ENCODE data around the gene BMP10. TPM values are rescaled to one million over a fixed set of nuclear protein-coding genes. Genes with fewer than 3 reads are reported as not detected.

The BMP10 gene
- total and polyA plus RNA-seq, 2 of the 13 experiments (the other 11 are each of a cell fraction or from before 2014, with no cell fraction given): not detected

DNA sequence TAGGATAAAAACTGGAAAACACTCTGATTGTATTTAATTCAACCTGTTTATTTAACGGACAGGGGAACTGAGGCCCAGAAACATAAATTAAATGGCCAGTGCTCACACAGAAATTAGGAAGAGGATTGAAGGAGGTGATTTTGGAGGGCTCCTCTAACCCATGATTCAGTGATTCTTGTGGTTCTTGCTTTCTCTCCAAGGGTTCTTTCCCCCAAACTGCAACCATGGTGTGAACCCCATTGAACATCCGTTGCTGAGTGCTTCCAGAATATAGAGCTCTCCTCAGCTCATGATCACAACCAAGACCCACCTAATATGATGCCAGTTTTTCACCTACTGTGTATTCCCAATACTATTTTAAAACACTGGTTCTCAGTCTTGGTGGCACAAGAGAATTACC lies 41.4 kb downstream of the BMP10 start:
- no peaks in the 10 kb centered on the region for H4K20me1 ChIP-seq (ENCODE audit: insufficient read depth, low read length)
- H3K27ac ChIP-seq (ENCODE audit: extremely low read length, insufficient read depth, low read length): no peak overlapping the region
- no peak overlapping the region for H3K9ac ChIP-seq (ENCODE audit: insufficient read depth, low read depth, low read length)
- CTCF ChIA-PET (ENCODE audit: low intra/inter-chr PET ratio, low total read pairs): no interaction called here
- in situ Hi-C loops (cut with HindIII; ENCODE audit: extremely low pct_ligation_motif_present, low pct_unique_long_range_greater_than_20kb): no loop called here
- H2AFZ ChIP-seq (ENCODE audit: low read length): no peak overlapping the region
- DNase-seq (ENCODE audit: low spot score) (no peak), ATAC-seq (no peak), FAIRE-seq (no peak)
- TF ChIP-seq ZNF790 (CRISPR knock-in tag; IDR thresholded peaks at IDR 0.05; ENCODE audit: borderline replicate concordance): no peak
- no peak for TF ChIP-seq SP5 (CRISPR knock-in tag; IDR thresholded peaks at IDR 0.05; ENCODE audit: borderline replicate concordance, low read depth)
- TF ChIP-seq, protein P1, sequence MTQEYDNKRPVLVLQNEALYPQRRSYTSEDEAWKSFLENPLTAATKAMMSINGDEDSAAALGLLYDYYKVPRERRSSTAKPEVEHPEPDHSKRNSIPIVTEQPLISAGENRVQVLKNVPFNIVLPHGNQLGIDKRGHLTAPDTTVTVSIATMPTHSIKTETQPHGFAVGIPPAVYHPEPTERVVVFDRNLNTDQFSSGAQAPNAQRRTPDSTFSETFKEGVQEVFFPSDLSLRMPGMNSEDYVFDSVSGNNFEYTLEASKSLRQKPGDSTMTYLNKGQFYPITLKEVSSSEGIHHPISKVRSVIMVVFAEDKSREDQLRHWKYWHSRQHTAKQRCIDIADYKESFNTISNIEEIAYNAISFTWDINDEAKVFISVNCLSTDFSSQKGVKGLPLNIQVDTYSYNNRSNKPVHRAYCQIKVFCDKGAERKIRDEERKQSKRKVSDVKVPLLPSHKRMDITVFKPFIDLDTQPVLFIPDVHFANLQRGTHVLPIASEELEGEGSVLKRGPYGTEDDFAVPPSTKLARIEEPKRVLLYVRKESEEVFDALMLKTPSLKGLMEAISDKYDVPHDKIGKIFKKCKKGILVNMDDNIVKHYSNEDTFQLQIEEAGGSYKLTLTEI (CRISPR knock-in tag; conservative IDR thresholded peaks at IDR 0.05): no peak
- no peak for TF ChIP-seq ZNF20 (CRISPR knock-in tag; IDR thresholded peaks at IDR 0.05)
- no peak for TF ChIP-seq NFATC3 (CRISPR knock-in tag; IDR thresholded peaks at IDR 0.05)
- no peak for TF ChIP-seq NR2F6 (IDR thresholded peaks at IDR 0.05)
- TF ChIP-seq NR2F6 (CRISPR knock-in tag; IDR thresholded peaks at IDR 0.05): no peak
- TF ChIP-seq PAX8 (CRISPR knock-in tag; IDR thresholded peaks at IDR 0.05; ENCODE audit: borderline replicate concordance): no peak
- 41% methylated on average over 2 of the region's 2 CpGs for WGBS (ENCODE audit: low lambda C conversion rate)
- peaks cover 9% of the 10 kb centered on the region; the same call in 1 of the 2 replicates for H3K4me1 ChIP-seq (ENCODE audit: insufficient read depth, low read length)
- no peaks in the 10 kb centered on the region for H3K79me2 ChIP-seq (ENCODE audit: insufficient read depth, low read length)
- H3K4me2 ChIP-seq (ENCODE audit: low read depth, low read length): no peak overlapping the region
- no peak overlapping the region for H3K4me3 ChIP-seq (replicated peaks in 1 of 3; ENCODE audit: insufficient read depth in 1 of 3, low read depth in 2 of 3, low read length in 3 of 3)
- H3K36me3 ChIP-seq (replicated peaks in 1 of 2; ENCODE audit: control insufficient read depth in 1 of 2, insufficient read depth in 2 of 2, low read length in 2 of 2): no peaks in the 10 kb centered on the region
- intact Hi-C loops (cut with micrococcal nuclease; ENCODE audit: unreplicated experiment): no loop called here
- H3K9me3 ChIP-seq (ENCODE audit: low read length): no peaks in the 10 kb centered on the region
- no TSS peak for BruUV-seq (replicated peaks)
- POLR2A ChIA-PET: no interaction called here
- H3K27me3 ChIP-seq (ENCODE audit: control insufficient read depth in 1 of 2, insufficient read depth in 2 of 2, low read length in 2 of 2): peaks cover 2 to 19% of the 10 kb centered on the region in 2 experiments; a peak in 2 of 5 replicates

Measured in HepG2 (cell line).